ENCODE data around the gene C6orf132. TPM values are rescaled to one million over a fixed set of nuclear protein-coding genes. Genes with fewer than 3 reads are reported as not detected.
A peak's percentile ranks its signal among the peaks of the same experiment; 100 is the strongest.

C6orf132 gene
- total RNA-seq, 1 donor from 2014 or later: 0.26 TPM

DNA sequence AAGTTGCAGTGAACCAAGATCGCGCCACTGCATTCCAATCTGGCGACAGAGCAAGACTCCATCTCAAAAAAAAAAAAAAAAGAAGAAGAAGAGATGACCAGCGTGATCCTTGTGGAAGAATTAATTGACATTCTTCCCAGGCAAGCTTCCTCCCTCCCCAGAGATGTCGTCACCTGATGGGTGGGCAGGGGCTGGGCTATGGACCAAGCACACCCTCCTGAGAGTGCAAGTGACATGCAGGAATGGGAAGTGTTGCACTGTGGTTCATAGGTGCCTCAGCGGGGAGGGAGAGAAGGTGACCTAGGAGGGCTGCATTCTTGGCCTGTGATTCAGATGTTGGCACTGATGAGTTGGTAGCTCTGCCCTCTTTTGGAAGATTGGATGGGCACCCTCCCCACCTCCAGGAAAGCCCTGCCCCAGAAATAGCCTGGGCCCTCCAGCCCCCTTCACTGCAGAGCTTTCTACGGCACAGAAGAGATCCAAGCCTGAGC lies 54.3 kb downstream of the C6orf132 start:
- H3K27ac Mint-ChIP-seq (ENCODE audit: unreplicated experiment): no peak overlapping the region
- no peak for DNase-seq (ENCODE audit: low read depth, low spot score)
- H3K4me1 Mint-ChIP-seq: no peaks in the 10 kb centered on the region
- TF ChIP-seq, protein P1, sequence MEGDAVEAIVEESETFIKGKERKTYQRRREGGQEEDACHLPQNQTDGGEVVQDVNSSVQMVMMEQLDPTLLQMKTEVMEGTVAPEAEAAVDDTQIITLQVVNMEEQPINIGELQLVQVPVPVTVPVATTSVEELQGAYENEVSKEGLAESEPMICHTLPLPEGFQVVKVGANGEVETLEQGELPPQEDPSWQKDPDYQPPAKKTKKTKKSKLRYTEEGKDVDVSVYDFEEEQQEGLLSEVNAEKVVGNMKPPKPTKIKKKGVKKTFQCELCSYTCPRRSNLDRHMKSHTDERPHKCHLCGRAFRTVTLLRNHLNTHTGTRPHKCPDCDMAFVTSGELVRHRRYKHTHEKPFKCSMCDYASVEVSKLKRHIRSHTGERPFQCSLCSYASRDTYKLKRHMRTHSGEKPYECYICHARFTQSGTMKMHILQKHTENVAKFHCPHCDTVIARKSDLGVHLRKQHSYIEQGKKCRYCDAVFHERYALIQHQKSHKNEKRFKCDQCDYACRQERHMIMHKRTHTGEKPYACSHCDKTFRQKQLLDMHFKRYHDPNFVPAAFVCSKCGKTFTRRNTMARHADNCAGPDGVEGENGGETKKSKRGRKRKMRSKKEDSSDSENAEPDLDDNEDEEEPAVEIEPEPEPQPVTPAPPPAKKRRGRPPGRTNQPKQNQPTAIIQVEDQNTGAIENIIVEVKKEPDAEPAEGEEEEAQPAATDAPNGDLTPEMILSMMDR (conservative IDR thresholded peaks at IDR 0.05): no peak
- H3K9me3 Mint-ChIP-seq: no peaks in the 10 kb centered on the region
- no peaks in the 10 kb centered on the region for H3K27me3 Mint-ChIP-seq (ENCODE audit: low read depth)
- no peak overlapping the region for H3K4me3 Mint-ChIP-seq
- no peaks in the 10 kb centered on the region for H3K36me3 Mint-ChIP-seq (ENCODE audit: low read depth)

DNA sequence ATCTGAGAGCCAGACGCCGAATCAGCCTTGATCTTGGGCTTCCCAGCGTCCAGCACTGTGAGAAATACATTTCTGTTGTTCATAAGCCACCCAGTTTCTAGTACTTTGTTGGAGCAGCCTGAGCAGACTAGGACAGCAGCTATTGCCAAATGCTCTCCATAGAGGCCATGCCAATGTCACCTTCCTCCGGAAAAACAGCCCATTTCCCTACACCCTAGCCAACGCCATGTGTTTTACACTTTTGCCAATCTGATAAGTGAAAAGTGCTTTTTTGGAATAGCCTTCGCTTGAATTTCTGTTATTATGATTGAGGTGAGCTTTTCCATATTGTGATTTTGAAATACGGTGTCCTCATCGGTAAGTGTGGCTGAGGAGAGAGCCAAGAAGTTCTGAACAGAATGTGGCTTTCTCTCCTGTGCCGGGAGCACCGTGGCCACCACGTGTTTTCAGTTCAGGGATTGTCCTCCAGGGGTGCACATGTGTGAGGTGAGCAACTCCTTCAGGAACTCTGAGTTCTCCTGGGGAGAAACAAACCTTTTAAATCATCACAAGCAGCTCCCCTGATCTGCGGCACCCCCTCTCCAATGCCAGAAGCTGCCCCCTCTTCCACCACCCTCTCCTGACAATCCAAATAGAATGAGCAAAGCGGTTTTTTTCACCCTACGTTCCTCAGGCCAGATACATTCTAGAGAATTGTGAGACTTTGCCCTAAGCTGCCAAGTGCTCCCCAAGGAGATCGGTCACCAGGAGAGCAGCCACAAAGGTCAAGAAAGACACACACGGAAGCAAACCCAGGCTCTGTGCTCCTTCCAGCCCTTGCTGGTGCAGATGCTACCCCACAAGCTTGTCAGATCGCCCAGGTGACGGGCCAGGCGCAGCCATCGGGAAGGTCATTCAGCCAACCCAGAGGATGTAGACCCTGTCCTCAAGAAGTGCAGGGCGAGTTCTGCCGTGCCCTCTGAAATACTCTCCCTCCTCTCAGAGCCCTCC lies 56.1 kb downstream of the C6orf132 start:
- TF ChIP-seq, protein P1 (conservative IDR thresholded peaks at IDR 0.05): peak; percentile 36
- H3K27ac Mint-ChIP-seq (ENCODE audit: unreplicated experiment): peak overlapping the region; percentile 81
- no peak for DNase-seq (ENCODE audit: low read depth, low spot score)
- H3K4me3 Mint-ChIP-seq: no peak overlapping the region
- H3K36me3 Mint-ChIP-seq (ENCODE audit: low read depth): no peaks in the 10 kb centered on the region
- H3K4me1 Mint-ChIP-seq: no peaks in the 10 kb centered on the region
- H3K27me3 Mint-ChIP-seq (ENCODE audit: low read depth): no peaks in the 10 kb centered on the region
- no peaks in the 10 kb centered on the region for H3K9me3 Mint-ChIP-seq

DNA sequence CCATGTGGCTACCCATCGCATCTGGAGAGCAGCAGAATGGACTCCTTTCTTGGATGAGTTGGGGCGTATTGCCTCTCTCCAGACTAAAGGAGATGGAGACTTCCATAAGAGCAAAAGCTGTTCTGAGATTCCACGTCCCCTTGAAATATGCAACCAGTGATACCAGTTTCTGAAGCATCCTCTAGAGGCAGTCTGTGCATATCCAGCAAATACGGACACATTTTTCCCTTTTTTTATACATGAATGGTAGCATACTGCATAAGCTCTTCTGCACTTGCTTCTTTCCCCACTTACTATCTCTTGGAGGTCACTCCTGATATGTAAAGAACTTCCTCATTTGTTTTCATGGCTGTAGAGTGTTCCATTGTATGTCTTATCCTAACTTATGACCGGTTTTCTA lies 57.5 kb downstream of the C6orf132 start:
- DNase-seq (ENCODE audit: low read depth, low spot score): no peak
- Mint-ChIP-seq H3K36me3 (ENCODE audit: low read depth) (no peaks in the 10 kb centered on the region), H3K27ac (ENCODE audit: unreplicated experiment) (no peak overlapping the region), H3K4me1 (no peaks in the 10 kb centered on the region), H3K27me3 (ENCODE audit: low read depth) (no peaks in the 10 kb centered on the region), H3K4me3 (no peak overlapping the region), H3K9me3 (no peaks in the 10 kb centered on the region)
- TF ChIP-seq, protein P1 (conservative IDR thresholded peaks at IDR 0.05): peak; percentile 32

DNA sequence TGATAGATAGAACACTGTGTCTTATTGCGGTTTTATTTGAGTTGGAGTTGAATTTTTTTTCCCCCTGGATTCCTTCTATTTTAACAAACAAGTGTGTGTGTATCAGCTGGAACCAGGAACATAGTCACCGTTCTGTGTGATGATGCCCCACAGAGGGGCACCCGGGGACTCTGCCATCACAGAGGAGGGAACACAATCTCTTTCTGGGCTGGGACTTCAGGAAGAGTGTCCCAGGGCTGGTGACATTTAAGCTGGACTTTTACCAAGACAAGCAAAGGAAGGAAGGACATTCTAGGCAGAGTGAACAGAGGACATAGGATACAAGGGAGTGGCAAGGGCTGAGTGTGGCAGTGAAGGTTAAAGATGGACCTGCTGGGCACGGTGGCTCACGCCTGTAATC lies 58.9 kb downstream of the C6orf132 start:
- Mint-ChIP-seq H3K9me3 (no peaks in the 10 kb centered on the region), H3K36me3 (ENCODE audit: low read depth) (no peaks in the 10 kb centered on the region), H3K27ac (ENCODE audit: unreplicated experiment) (no peak overlapping the region), H3K4me3 (no peak overlapping the region), H3K4me1 (no peaks in the 10 kb centered on the region), H3K27me3 (ENCODE audit: low read depth) (no peaks in the 10 kb centered on the region)
- TF ChIP-seq, protein P1 (conservative IDR thresholded peaks at IDR 0.05): no peak
- no peak for DNase-seq (ENCODE audit: low read depth, low spot score)

DNA sequence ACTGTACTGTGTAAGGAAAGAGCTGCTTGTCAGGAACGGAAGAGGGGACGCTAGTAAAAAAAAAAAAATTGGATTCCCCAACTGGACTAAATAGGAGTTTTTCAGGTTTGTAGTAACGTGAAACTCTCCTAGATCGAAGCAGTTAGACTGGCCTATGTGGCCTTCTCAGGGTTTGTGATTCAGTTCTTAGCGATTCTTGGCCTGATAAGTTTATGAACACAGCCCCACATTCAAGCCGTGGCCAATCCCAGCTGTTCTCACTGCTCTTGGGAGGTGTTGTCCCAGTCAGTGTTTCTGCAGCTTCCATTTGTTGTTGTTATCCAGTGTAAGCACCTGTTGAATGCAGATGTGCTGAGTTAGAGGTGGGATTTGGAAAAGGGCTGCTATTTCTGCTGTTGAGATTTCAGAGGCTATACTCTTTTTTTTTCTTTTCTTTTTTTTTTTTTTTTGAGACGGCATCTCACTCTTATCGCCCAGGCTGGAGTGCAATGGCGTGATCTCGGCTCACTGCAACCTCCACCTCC lies 62.4 kb downstream of the C6orf132 start:
- TF ChIP-seq, protein P1 (conservative IDR thresholded peaks at IDR 0.05): no peak
- H3K27me3 Mint-ChIP-seq (ENCODE audit: low read depth): no peaks in the 10 kb centered on the region
- H3K4me1 Mint-ChIP-seq: no peaks in the 10 kb centered on the region
- no peak overlapping the region for H3K4me3 Mint-ChIP-seq
- no peaks in the 10 kb centered on the region for H3K9me3 Mint-ChIP-seq
- DNase-seq (ENCODE audit: low read depth, low spot score): no peak
- no peaks in the 10 kb centered on the region for H3K36me3 Mint-ChIP-seq (ENCODE audit: low read depth)
- H3K27ac Mint-ChIP-seq (ENCODE audit: unreplicated experiment): no peak overlapping the region
